ENCODE data around the gene ZFAND3. TPM values are rescaled to one million over a fixed set of nuclear protein-coding genes. Genes with fewer than 3 reads are reported as not detected.

Gene ZFAND3
- total RNA-seq, 1 experiment from 2014 or later = 47.2 TPM

GRCh38 chr6:37845026-37845911 is 25.7 kb downstream of the ZFAND3 start:
- peaks cover 90% of the 10 kb centered on the region for H3K79me2 ChIP-seq (ENCODE audit: insufficient read depth, low read length)
- DNase-seq (ENCODE audit: low read depth, low spot score) = no peak
- no peak overlapping the region for H3K27ac ChIP-seq (ENCODE audit: low read depth, low read length)
- ChIA-PET POLR2A (no interaction called here), RAD21 (ENCODE audit: low non-redundant PET in 1 of 2, low total read pairs in 2 of 2, uncharacterized antibody in 2 of 2, unreplicated experiment in 2 of 2) (no interaction called here), CTCF (interaction anchor here (1.2 kb wide), 1 partner anchor 14 kb away, joined by 3 read pairs; no protein-coding TSS in a partner anchor)
- peaks cover 25% of the 10 kb centered on the region; the same call in 1 of the 2 replicates for H4K20me1 ChIP-seq (ENCODE audit: insufficient read depth)
- H3K9ac ChIP-seq (ENCODE audit: low read length) = no peak overlapping the region
- intact Hi-C loops (cut with micrococcal nuclease) = no loop called here
- no peak overlapping the region for H3K4me2 ChIP-seq (ENCODE audit: low read length)
- H3K4me3 ChIP-seq (replicated peaks in 1 of 2; ENCODE audit: low read depth in 1 of 2, low read length in 2 of 2) = no peak overlapping the region
- TF ChIP-seq CTCF (IDR thresholded peaks at IDR 0.05 in 2 of 3, conservative IDR thresholded peaks at IDR 0.05 in 1 of 3; ENCODE audit: borderline replicate concordance in 1 of 3, insufficient read depth in 1 of 3, low read depth in 2 of 3, low read length in 2 of 3) = no peak
- TF ChIP-seq TCF7L2 (IDR thresholded peaks at IDR 0.05; ENCODE audit: borderline replicate concordance, extremely low read depth, insufficient read depth, insufficient read length) = no peak
- TF ChIP-seq POLR2A (IDR thresholded peaks at IDR 0.05; ENCODE audit: borderline replicate concordance, extremely low read depth, insufficient read depth, insufficient read length) = no peak
- no peak for TF ChIP-seq SIN3A (IDR thresholded peaks at IDR 0.05; ENCODE audit: low read depth)
- no peak for TF ChIP-seq SP1 (IDR thresholded peaks at IDR 0.05; ENCODE audit: low read depth)
- no peaks in the 10 kb centered on the region for H3K27me3 ChIP-seq (ENCODE audit: insufficient read depth, low read length)
- H3K4me1 ChIP-seq (ENCODE audit: control insufficient read depth in 1 of 2, insufficient read depth in 2 of 2, low read length in 2 of 2) = peaks cover 0 to 5% of the 10 kb centered on the region in 2 experiments; a peak in 1 of 4 replicates
- BruUV-seq (replicated peaks) = no TSS peak
- H2AFZ ChIP-seq (ENCODE audit: low read depth, low read length, poor library complexity, severe bottlenecking) = no peak overlapping the region
- no peaks in the 10 kb centered on the region for H3K9me2 ChIP-seq (ENCODE audit: insufficient read depth)
- ATAC-seq = no peak
- no peaks in the 10 kb centered on the region for H3K36me3 ChIP-seq (ENCODE audit: control insufficient read depth in 1 of 2, insufficient read depth in 2 of 2, low read length in 2 of 2)
- no peaks in the 10 kb centered on the region for H3K9me3 ChIP-seq (ENCODE audit: control insufficient read depth in 1 of 2, insufficient read depth in 1 of 2, low read depth in 1 of 2, low read length in 2 of 2)

GRCh38 chr6:37845930-37846329 is 26.4 kb downstream of the ZFAND3 start:
- H3K27me3 ChIP-seq (ENCODE audit: insufficient read depth, low read length) = no peaks in the 10 kb centered on the region
- TF ChIP-seq ELF1 (IDR thresholded peaks at IDR 0.05; ENCODE audit: borderline replicate concordance, low read depth) = no peak
- no peak for TF ChIP-seq SIN3A (IDR thresholded peaks at IDR 0.05; ENCODE audit: low read depth)
- no peak for TF ChIP-seq SP1 (IDR thresholded peaks at IDR 0.05; ENCODE audit: low read depth)
- no peak for TF ChIP-seq ZBTB33 (IDR thresholded peaks at IDR 0.05; ENCODE audit: extremely low read depth, insufficient replicate concordance, low read length)
- no peak for TF ChIP-seq EGR1 (IDR thresholded peaks at IDR 0.05; ENCODE audit: low read depth)
- TF ChIP-seq EZH2 (IDR thresholded peaks at IDR 0.05) = no peak
- TF ChIP-seq EZH2phosphoT487 (IDR thresholded peaks at IDR 0.05; ENCODE audit: borderline replicate concordance) = no peak
- H3K9me2 ChIP-seq (ENCODE audit: insufficient read depth) = no peaks in the 10 kb centered on the region
- BruUV-seq (replicated peaks) = no TSS peak
- no peak overlapping the region for H2AFZ ChIP-seq (ENCODE audit: low read depth, low read length, poor library complexity, severe bottlenecking)
- ATAC-seq = no peak
- peaks cover 89% of the 10 kb centered on the region for H3K79me2 ChIP-seq (ENCODE audit: insufficient read depth, low read length)
- intact Hi-C loops (cut with micrococcal nuclease) = no loop called here
- POLR2A ChIA-PET = no interaction called here
- no peaks in the 10 kb centered on the region for H3K9me3 ChIP-seq (ENCODE audit: control insufficient read depth in 1 of 2, insufficient read depth in 1 of 2, low read depth in 1 of 2, low read length in 2 of 2)
- RAD21 ChIA-PET (ENCODE audit: low non-redundant PET in 1 of 2, low total read pairs in 2 of 2, uncharacterized antibody in 2 of 2, unreplicated experiment in 2 of 2) = no interaction called here
- H3K4me1 ChIP-seq (ENCODE audit: control insufficient read depth in 1 of 2, insufficient read depth in 2 of 2, low read length in 2 of 2) = peaks cover 0 to 12% of the 10 kb centered on the region in 2 experiments; a peak in 1 of 4 replicates
- H3K4me3 ChIP-seq (replicated peaks in 1 of 2; ENCODE audit: low read depth in 1 of 2, low read length in 2 of 2) = no peak overlapping the region
- CTCF ChIA-PET = interaction anchor here (1.3 kb wide), 1 partner anchor 13 kb away, joined by 3 read pairs; no protein-coding TSS in a partner anchor
- no peaks in the 10 kb centered on the region for H3K36me3 ChIP-seq (ENCODE audit: control insufficient read depth in 1 of 2, insufficient read depth in 2 of 2, low read length in 2 of 2)
- DNase-seq (ENCODE audit: low read depth, low spot score) = no peak
- no peak overlapping the region for H3K4me2 ChIP-seq (ENCODE audit: low read length)
- no peak overlapping the region for H3K9ac ChIP-seq (ENCODE audit: low read length)
- H4K20me1 ChIP-seq (ENCODE audit: insufficient read depth) = peaks cover 25% of the 10 kb centered on the region; the same call in 1 of the 2 replicates
- no peak overlapping the region for H3K27ac ChIP-seq (ENCODE audit: low read depth, low read length)
